Medulla oblongata (tissue), 1 donor: ENCODE data around the gene SOD2.
A peak's percentile ranks its signal among the peaks of the same experiment; 100 is the strongest.
"Not testable (repeated sequence)": the region's sequence is repeated elsewhere in the genome, so short reads cannot be mapped to it uniquely, and the experiment has no call there.

Experiments
- DNase-seq: peaks from one replicate; pipeline ENCODE4 v3.0.0-alpha.2; 2015; ENCODE audit errors: extremely low spot score

The SOD2 gene

DNA sequence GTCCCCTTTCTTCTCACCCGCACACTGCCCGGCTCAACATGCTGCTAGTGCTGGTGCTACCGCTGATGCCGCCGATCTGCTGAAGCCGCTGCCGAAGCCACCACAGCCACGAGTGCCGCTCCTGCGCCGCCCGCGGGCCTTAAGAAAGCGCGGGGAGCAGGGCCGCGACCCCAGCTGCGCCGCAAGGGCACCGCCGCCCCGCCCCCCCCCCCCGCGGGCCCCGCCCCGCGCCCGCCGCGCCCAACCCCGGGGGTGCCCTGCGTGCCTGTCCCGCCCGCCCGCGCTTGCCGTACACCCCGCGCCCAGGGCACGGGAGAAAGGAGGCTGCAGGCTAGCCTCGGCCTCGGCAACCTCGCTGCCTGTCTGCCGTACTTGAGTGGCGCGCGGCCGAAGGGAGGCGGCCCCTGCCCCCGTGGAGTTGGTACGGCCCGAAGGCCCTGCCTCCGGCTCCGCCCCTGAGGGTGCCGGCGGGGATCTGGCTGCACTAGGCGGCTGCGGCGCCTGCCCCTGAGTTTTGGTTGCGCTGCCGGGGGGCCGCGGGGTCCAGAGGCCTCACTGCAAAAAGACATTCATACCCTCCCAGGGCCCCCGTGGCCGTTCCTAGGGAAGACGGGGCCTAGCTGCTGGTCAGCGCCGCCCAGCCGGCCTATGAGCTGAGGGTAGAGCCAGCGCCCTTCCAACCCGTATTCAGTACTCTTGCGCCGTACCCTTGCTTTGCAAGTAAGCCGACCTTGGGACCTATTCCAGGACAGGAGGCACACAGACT lies at the start of gene SOD2:
TSS of gene SOD2 (minus strand) at position 114 of the 766 bp plus-strand sequence. CDS start at position 40, 74 bp downstream.
- peak; percentile 85 for DNase-seq

DNA sequence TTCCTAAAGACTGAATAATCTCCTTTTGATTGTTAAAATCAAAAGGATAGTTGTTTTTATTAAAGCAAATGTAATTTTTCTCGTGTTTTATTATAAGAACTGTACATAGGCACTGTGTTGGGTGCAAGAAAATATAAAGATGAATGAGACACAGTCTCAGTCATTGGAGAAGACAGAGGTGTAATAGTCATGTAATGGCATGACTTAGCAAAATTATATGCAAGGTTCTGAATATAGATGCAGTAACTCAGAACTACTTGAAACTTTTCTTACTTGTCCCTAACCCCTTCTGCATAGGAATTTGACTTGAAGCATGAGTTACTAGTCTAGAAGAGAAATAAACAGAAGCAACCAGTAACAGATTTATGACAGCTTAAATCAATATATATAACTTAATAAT lies 49.1 kb upstream of the SOD2 start:
- no peak for DNase-seq

DNA sequence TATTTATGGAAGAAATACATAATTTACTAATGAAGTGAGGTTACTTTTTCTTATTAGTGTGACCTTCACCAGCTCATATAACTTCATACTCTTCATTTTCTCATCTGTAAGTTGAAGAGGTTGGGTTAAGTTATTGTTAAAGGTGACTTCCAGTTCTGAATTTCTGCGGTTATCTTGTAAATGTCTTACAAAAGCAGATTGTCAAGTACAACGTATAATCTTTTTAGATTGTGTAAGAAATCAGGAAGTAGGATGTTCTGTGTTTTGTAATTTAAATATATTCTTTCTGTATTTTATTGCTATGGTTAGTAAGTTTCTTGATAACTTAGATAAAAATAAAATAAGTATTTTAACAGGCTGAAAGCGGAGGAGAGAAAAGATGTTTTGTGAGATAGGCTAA lies 46.3 kb upstream of the SOD2 start:
- DNase-seq: no peak

DNA sequence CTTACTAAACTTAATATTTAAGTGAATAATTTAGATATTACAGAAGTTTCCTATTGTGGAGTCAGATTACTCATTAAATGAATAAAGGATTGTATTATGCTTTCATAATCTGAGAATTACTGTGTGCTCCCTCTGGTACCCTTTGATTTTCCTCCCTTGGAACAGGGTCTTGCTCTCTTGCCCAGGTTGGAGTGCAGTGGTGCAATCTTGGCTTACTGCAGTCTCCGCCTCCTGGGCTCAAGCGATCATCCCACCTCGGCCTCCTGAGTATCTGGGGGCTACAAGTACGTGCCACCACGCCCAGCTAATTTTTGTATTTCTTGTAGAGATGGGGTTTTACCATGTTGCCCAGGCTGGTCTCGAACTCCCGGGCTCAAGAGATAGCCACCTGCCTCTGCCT lies 43.9 kb upstream of the SOD2 start:
- DNase-seq: no peak

DNA sequence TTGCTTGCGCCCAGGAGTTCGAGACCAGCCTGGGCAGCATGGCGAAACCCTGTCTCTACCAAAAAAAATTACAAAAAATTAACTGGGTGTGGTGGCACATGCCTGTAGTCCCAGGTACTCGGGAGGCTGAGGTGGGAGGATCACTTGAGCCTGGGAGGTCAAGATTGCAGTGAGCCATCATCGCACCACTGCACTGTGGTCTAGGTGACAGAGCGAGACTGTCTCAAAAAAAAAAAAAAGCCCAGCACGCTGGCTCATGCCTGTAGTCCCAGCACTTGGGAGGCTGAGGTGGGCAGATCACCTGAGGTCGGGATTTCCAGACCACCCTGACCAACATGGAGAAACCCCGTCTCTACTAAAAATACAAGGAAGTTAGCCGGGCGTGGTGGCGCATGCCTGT lies 40.4 kb upstream of the SOD2 start:
- DNase-seq: not testable (repeated sequence)

DNA sequence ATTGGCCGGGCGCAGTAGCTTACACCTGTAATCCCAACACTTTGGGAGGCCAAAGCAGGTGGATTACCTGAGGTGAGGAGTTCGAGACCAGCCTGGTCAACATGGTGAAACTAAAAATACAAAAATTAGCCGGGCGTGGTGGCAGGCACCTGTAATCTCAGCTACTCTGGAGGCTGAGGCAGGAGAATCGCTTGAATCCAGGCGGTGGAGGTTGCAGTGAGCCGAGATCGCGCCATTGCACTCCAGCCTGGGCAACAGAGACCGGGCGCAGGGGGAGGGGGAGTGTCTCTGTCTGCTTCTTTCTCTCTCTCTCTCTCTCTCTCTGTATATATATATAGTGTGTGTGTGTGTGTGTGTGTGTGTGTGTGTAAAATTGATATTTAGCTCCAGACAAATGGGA lies 39.5 kb upstream of the SOD2 start:
- DNase-seq: not testable (repeated sequence)

DNA sequence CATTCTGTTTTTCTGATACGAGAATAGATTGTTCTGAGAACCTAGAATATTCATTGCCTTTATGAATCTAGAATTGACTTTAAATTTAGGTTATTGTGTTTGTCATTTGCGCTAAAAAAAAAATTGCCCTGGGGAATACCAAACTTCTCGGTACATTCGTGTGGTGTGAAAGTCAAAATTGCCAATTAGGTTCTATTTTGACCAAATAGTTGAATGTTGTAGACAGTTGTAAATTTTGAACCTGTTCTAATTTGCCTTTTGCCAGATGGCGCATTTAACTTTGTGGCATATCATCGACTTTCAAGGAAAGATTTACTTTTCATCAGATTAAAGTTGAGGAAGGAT lies 37.3 kb upstream of the SOD2 start:
- no peak for DNase-seq

DNA sequence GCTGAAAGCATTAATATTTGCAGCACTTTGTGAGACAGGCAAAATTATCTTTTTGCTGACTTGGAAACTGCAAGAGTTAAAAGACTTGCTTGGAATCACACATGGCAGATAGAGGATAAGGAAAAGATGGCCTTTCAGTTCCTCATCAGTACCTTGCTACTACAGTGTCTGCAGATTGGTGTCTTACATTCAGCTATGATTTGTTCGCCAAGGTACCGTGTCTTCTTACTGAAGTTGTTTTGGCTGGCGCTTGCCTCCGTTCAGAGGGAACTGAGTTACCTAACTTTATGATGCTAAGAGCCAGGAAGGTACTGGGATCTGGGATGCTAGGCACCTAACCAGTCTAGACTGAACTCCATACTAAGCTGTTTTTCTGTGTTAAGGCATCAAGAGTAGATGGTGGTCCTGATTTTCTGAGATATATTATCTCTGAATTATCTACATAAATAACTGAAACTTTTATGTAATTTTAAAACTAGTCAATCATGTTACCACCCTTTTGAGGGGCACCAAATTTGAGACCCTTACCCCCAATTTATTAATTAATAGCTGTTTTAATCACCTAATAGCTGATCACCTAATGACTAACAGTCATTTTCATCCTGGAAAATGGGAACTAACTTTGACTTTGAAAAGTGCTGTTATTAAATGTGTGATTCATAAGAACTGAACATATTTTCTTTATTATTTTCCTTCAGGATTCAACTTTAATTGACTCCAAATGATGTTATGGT lies 36.7 kb upstream of the SOD2 start:
- peak; percentile 24 for DNase-seq

DNA sequence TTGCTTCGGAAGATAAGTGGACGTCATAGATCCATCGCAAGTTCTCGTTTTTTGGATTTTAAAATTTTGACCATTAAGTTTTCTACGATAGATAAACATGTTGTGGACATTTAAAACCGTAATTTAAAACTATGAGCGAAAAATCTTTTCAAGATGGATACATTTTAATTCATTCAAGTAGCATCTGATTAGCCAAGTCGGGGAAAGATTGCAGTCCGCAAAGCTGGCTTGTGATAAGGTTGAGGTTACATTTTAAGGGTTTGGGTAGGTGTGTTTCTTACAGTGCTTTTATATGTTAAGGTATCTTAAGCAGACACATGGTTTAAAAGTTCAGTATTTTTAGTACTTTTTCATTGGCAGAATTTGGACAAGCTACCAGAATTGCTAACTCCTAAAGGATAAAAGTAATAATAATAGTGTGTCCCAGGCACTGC lies 35.5 kb upstream of the SOD2 start:
- DNase-seq: peak; percentile 24

DNA sequence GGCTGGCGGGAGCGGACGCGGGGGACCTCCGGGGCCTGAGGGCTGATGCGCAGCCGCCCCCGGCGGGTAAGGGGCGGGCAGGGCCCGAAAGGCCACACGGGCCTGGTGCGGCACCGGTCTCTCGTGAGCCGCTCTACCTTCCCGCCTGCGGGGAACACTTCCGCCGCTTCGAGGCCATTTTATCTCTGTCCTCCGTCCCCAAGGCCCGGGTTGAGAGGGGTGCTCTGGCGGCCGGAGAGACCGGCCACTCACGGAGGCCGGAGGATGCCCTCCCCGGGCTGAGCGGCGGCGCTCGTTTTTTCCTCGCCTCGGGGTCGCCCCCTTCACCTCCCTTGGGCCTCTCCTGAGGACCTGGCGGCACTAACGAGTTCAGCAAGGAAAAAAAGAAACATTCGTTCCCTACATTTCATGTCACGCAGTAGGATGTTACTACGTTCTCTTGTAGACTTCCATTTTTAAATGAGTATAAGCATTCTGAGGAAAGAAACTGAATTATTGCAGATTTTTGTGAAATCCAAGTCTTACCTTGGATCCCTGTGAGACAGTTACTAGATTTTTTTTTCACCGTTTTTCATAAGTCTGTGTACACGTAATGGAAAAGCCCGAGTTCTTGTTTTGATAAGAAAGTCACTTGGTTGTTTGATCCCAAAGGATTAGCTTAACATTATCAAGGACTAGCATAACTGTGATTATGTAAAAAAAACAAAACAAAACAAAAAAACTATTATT lies 34.8 kb upstream of the SOD2 start:
- peak; percentile 52 for DNase-seq

DNA sequence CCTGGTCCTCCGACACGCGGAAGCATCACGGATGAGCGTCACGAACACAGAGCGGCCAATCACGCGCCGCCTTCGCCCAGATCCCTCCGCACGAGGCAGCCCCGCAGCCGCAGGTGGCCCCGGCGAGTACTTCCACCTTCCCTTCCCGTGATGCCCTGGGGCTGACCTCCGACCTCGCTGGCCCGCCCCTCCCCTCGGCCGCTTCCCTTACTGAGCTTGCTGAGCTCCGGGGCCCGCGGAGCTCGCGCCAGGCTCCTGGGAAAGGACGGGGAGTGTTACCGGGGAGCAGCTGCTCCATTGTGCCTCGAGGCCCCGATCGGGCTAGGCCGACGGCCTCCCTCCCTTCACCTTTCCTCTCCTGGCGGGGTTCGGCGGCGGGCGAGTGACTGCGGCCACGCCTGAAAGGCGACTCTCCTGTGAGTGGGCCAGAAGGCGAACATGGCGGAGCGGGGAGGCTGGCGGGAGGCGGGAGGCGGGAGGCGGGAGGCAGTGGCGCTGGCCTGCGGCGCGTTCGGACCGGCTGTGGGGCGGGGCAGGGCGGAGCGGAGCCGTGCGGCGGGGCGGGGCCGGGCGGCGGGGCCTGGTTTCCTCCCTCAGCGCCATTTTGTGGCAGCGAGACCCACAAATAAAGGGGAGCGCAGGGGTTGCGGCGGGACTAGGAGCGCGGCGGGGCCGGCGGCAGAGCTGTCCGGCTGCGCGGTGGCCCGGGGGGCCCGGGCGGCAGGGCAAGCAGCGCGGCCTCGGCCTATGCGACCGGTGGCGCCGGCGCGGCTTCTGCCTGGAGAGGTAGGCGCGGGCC lies 34.1 kb upstream of the SOD2 start, which contains the start of gene WTAP:
TSS of gene WTAP (plus strand) at position 589 of the 799 bp plus-strand sequence. CDS start 8,760 bp downstream, outside the sequence.
- DNase-seq: peak; percentile 92

DNA sequence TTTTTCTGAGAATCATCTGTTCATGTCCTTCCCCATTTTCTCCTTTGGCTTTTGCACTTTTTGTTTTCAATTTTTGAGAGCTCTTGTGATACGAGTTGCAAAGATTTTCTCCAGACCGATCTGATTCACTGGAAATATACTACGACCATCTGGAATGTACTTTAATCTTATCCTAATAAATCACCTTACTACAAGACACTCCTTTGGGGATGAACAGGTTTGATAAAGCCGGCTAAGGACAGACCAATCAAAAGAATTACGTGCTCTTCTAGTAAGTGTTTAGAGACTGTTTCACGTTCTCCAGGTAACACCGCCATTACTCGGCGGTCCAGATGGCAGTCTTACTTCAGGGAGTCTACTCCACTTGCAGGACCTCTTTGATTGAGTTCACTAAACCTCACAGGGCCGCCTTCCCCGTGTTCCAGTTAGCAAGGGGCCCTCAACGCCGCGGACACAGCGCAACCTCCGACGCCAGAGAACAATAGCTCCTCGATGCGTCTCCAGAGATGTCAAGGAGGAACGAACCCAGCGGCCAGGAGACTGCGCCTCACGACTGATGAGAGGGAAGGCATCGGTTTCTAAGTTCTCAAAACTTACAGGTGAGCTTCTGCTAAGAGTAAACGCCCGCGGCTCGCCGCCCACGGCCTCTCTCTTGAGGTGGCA lies 33.3 kb upstream of the SOD2 start:
- no peak for DNase-seq

DNA sequence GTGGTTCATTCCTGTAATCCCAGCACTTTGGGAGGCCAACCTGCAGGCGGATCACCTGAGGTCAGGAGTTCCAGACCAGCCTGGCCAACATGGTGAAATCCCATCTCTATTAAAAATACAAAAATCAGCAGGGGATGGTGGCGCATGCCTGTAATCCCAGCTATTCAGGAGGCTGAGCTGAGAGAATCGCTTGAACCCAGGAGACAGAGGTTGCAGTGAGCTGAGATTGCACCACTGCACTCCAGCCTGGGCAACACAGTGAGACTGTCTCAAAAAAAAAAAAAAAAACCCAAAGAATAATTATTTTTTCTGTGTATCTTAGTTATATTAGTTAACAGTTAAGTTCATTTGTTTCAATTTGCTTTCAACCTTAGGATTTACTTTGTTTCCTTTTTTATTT lies 32.2 kb upstream of the SOD2 start:
- DNase-seq: not testable (repeated sequence)

DNA sequence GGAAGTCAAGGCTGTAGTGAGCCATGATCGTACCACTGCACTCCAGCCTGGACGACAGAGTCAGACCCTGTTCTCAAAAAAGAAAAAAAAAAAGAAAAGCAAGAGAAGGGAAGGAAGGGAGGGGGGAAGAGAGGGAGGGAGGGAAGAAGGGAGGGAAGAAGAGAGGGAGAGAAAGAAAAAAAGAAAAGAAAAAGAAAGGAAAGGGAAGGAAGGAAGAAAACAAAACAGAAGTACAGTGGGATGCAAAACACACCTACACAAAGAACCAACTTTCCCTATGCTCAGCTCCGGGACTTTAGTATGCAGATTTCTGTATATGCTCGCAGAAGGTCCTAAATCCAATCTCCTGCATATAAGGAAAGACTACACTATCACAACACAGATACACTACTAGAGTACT lies 31.7 kb upstream of the SOD2 start:
- no peak for DNase-seq

DNA sequence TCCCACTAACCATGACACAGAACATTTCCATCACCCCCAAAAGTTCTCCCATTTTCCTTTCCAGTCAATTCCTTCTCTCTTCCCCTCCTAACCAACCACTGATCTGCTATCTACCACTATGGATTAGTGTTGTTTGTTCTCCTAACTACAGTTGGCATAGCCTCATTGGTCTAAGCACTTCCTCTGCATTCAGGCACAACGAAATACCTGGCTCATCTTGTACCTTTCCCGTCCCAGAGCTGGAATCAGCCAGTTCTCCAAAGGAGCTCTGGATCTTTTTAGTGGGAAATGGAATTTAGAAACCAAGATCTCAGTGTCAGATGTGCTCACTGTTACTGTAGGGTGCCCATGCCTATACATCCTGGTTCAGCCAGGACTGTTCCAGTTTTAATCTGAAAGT lies 30.2 kb upstream of the SOD2 start:
- no peak for DNase-seq

DNA sequence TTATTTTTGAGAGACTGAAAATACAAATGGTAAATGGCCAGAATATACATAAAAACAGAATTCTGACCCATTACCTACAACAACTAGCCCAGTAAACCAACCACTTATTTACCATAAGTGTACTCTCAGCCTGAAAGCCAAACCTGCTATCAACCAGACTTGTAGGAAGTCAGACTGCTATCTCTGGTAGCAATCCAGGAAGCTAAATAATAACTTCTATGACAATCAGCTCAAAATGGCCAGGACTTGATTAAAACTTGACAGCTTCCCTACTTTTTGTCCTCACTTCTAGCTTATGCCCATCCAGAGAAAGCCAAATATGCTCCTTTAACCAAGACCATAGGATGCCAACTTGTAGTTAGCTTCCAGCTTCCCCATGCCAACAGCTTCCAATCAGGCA lies 29.6 kb upstream of the SOD2 start:
- DNase-seq: no peak

DNA sequence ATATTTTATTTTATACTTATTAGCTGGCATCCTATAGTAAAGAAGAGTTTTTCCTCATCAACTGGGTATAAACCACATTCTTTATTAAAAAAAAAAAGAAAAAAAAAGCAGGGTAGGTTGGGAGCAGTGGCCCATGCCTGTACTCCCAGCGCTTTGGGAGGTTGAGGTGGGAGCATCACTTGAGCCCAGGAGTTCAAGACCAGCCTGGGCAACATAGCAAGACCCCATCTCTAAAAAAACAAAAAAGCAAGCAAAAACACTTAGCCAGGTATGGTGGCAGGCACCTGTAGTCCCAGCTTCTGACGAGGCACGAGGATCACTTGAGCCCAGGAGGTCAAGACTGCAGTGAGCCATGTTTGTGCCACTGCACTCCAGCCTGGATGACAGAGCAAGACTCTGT lies 28.9 kb upstream of the SOD2 start:
- DNase-seq: not testable (repeated sequence)

DNA sequence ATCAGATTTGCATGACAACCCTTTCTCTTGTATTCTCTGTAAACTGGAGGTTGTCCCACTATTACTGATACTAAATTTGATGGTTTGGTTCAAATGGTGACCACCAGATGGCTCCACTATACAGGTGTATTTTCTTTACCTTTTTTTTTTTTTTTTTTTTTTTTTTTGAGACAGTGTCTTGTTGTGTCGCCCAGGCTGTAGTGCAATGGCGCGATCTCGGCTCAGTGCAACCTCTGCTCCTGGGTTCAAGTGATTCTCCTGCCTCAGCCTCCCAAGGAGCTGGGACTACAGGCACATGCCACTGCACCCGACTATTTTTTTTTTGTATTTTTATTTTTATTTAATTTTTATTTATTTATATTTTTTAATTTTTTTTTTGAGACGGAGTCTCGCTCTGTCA lies 27.7 kb upstream of the SOD2 start:
- DNase-seq: no peak

DNA sequence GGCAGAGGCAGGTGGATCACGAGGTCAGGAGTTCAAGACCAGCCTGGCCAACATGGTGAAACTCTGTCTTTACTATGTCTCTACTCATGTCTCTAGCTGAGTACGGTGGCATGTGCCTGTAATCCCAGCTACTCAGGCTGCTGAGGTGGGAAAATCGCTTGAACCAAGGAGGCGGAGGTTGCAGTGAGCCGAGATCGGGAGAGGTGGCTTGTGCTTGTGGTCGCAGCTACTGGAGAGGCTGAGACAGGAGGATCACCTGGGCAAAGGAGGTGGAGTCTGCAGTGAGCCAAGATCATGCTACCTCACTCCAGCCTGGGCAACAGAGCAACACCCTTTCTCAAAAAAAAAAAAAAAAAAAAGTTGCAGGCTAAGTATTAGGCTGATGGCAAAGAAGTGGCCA lies 26.2 kb upstream of the SOD2 start:
- no peak for DNase-seq

DNA sequence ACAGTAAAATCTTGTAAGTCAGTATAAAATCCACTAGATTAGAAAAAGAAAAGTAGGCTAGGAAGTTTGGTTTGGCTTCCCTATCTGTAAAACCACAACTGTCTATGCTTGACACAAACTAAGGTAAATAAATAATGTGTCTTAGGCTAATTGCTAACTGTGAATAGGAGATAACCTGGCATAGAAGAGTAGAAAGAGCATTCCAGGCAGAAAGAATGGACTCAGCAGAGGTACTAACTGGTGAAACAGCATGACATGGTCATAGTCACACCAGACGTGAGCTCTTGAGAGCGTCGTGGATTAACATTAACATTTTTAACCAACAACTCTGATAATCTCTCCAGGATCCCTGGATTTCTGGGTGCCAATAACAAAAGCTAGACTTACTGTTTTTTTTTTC lies 25.6 kb upstream of the SOD2 start:
- DNase-seq: no peak
